IMR-90 (cell line): ENCODE results near the gene GGT6. TPM values are rescaled to one million over a fixed set of nuclear protein-coding genes. Genes with fewer than 3 reads are reported as not detected.

Experiments used
- ATAC-seq: fragments of 200-7000 bp; cut with Tn5 transposase; 2 replicates; pipeline ENCODE4 v1.9.1; 2020; ENCODE audit warnings: low read depth, mild to moderate bottlenecking, moderate library complexity
- BruUV-seq: library from RNA; stranded (reverse); fragments of 400-500 nt; replicated peaks from 2 replicates; lab custom pipeline; 2021; lab: Mats Ljungman, UMichigan
- CTCF ChIA-PET: fragments of 300-600 bp; formaldehyde crosslinking; extraction: SDS; loops from one replicate; lab custom pipeline; 2021; ENCODE audit warnings: antibody characterized with exemption; lab: Yijun Ruan, JAX
- POLR2A ChIA-PET: fragments of 300-600 bp; sonication (Branson Sonifier 250); formaldehyde crosslinking; loops from one replicate; lab custom pipeline; 2022; ENCODE audit warnings: antibody characterized with exemption; ENCODE audit not compliant: unreplicated experiment; lab: Charles Lee
- DNase-seq: peaks from one replicate; pipeline ENCODE4 v3.0.0; 2013
- H2AFZ ChIP-seq: replicated peaks from 2 replicates; pipeline ENCODE3; 2013; ENCODE audit warnings: low read length, mild to moderate bottlenecking; ENCODE audit not compliant: poor library complexity
- H2AK5ac ChIP-seq: 2 replicates; pipeline ENCODE4 v1.6.1; 2013; ENCODE audit warnings: low read depth, low read length, inconsistent platforms
- H2AK9ac ChIP-seq: replicated peaks from 2 replicates; pipeline ENCODE3; 2013; ENCODE audit warnings: mild to moderate bottlenecking, low read depth, low read length, moderate library complexity; ENCODE audit not compliant: poor library complexity
- H2BK120ac ChIP-seq: 2 replicates; pipeline ENCODE4 v1.6.1; 2013; ENCODE audit warnings: low read depth, low read length, inconsistent platforms
- H2BK15ac ChIP-seq: 3 replicates; pipeline ENCODE4 v1.6.1; 2013; ENCODE audit warnings: low read depth, low read length, inconsistent platforms
- H2BK20ac ChIP-seq: 2 replicates; pipeline ENCODE4 v1.6.1; 2013; ENCODE audit warnings: low read depth, mild to moderate bottlenecking, inconsistent platforms, low read length, moderate library complexity
- H2BK5ac ChIP-seq: 2 replicates; pipeline ENCODE4 v1.6.1; 2013; ENCODE audit warnings: mild to moderate bottlenecking, low read depth, low read length, inconsistent platforms; ENCODE audit not compliant: poor library complexity, severe bottlenecking
- H3K14ac ChIP-seq: replicated peaks from 2 replicates; pipeline ENCODE4 v1.6.1; 2013; ENCODE audit warnings: low read depth, low read length, inconsistent platforms
- H3K18ac ChIP-seq: 2 replicates; pipeline ENCODE4 v1.6.1; 2013; ENCODE audit warnings: low read depth, low read length, control low read depth
- H3K23ac ChIP-seq: 2 replicates; pipeline ENCODE4 v1.6.1; 2013; ENCODE audit warnings: low read depth, low read length, inconsistent platforms
- H3K27ac ChIP-seq: 2 replicates; pipeline ENCODE4 v1.5.1; 2013; ENCODE audit warnings: mild to moderate bottlenecking, control low read depth, low read length; ENCODE audit not compliant: insufficient read depth
- H3K27me3 ChIP-seq: 2 replicates; pipeline ENCODE4 v1.6.1; 2013; ENCODE audit warnings: low read length; ENCODE audit not compliant: control insufficient read depth, insufficient read depth
- H3K36me3 ChIP-seq: 2 replicates; pipeline ENCODE4 v1.6.1; 2013; ENCODE audit warnings: low read length, mixed read lengths; ENCODE audit not compliant: control insufficient read depth, insufficient read depth
- H3K4ac ChIP-seq: 2 replicates; pipeline ENCODE4 v1.6.1; 2013; ENCODE audit warnings: low read depth, low read length, inconsistent platforms
- H3K4me1 ChIP-seq: 2 replicates; pipeline ENCODE4 v1.6.1; 2013; ENCODE audit warnings: low read length, mixed read lengths; ENCODE audit not compliant: control insufficient read depth, insufficient read depth
- H3K4me2 ChIP-seq: 2 replicates; pipeline ENCODE4 v1.6.1; 2013; ENCODE audit warnings: low read depth, mild to moderate bottlenecking, control low read depth, low read length, moderate library complexity
- H3K4me3 ChIP-seq: 2 replicates; pipeline ENCODE4 v1.5.1; 2013; ENCODE audit warnings: low read depth, mild to moderate bottlenecking, control low read depth, low read length, moderate library complexity; ENCODE audit not compliant: insufficient read depth
- H3K56ac ChIP-seq: 2 replicates; pipeline ENCODE4 v1.6.1; 2013; ENCODE audit warnings: low read length, inconsistent platforms; ENCODE audit not compliant: insufficient read depth; ENCODE audit errors: extremely low read depth
- H3K79me1 ChIP-seq, 2 experiments: 2 replicates each; pipeline ENCODE4 v1.6.1; 2013; ENCODE audit warnings: low read length in 2 of 2, inconsistent platforms in 1 of 2, low read depth in 1 of 2
- H3K9ac ChIP-seq: 2 replicates; pipeline ENCODE4 v1.6.1; 2013; ENCODE audit warnings: low read depth, low read length, control low read depth
- H3K9me1 ChIP-seq: 2 replicates; pipeline ENCODE4 v1.6.1; 2013; ENCODE audit warnings: low read length, inconsistent platforms; ENCODE audit not compliant: insufficient read depth
- H3K9me3 ChIP-seq: 2 replicates; pipeline ENCODE4 v1.6.1; 2013; ENCODE audit warnings: low read length; ENCODE audit not compliant: control insufficient read depth, insufficient read depth
- H4K20me1 ChIP-seq: 2 replicates; pipeline ENCODE4 v1.6.1; 2013; ENCODE audit warnings: low read length, inconsistent platforms; ENCODE audit not compliant: insufficient read depth
- H4K5ac ChIP-seq: 2 replicates; pipeline ENCODE4 v1.6.1; 2013; ENCODE audit warnings: mild to moderate bottlenecking, low read depth, low read length, control low read depth
- H4K8ac ChIP-seq, 2 experiments: 2 replicates each; pipeline ENCODE4 v1.6.1; 2013; ENCODE audit warnings: low read depth in 2 of 2, low read length in 2 of 2, control low read depth in 1 of 2, inconsistent platforms in 1 of 2
- H4K91ac ChIP-seq: 2 replicates; pipeline ENCODE4 v1.6.1; 2013; ENCODE audit warnings: low read depth, low read length, inconsistent platforms; ENCODE audit not compliant: insufficient read depth
- BHLHE40 ChIP-seq: fragments of 150-350 bp; IDR thresholded peaks from 2 replicates; pipeline ENCODE4 v1.6.1; 2016; ENCODE audit warnings: mild to moderate bottlenecking, low read depth, low read length
- CEBPB ChIP-seq: IDR thresholded peaks from 2 replicates; pipeline ENCODE4 v1.6.1; 2012; ENCODE audit warnings: low read depth, low read length, improper control_type of control experiment
- CHD1 ChIP-seq: IDR thresholded peaks from 2 replicates; pipeline ENCODE4 v1.6.1; 2012; ENCODE audit warnings: low read depth, low read length, improper control_type of control experiment
- FOS ChIP-seq: fragments of 150-350 bp; IDR thresholded peaks from 2 replicates; pipeline ENCODE4 v1.6.1; 2016; ENCODE audit warnings: low read depth, low read length
- MAFK ChIP-seq: IDR thresholded peaks from 2 replicates; pipeline ENCODE4 v1.6.1; 2012; ENCODE audit warnings: low read depth, low read length, improper control_type of control experiment
- MAZ ChIP-seq: IDR thresholded peaks from 2 replicates; pipeline ENCODE4 v1.6.1; 2012; ENCODE audit warnings: low read depth, mild to moderate bottlenecking, low read length, improper control_type of control experiment, moderate library complexity, borderline replicate concordance
- MXI1 ChIP-seq: IDR thresholded peaks from 2 replicates; pipeline ENCODE4 v1.6.1; 2012; ENCODE audit warnings: low read depth, mild to moderate bottlenecking, low read length, moderate library complexity, borderline replicate concordance
- NFE2L2 ChIP-seq: fragments of 150-350 bp; IDR thresholded peaks from 2 replicates; pipeline ENCODE4 v1.6.1; 2016; ENCODE audit warnings: low read depth, mild to moderate bottlenecking, low read length
- POLR2A ChIP-seq: IDR thresholded peaks from 2 replicates; pipeline ENCODE4 v1.6.1; 2012; ENCODE audit warnings: mild to moderate bottlenecking, low read depth, low read length
- RAD21 ChIP-seq: IDR thresholded peaks from 2 replicates; pipeline ENCODE4 v1.6.1; 2012; ENCODE audit warnings: low read length, improper control_type of control experiment
- RCOR1 ChIP-seq: IDR thresholded peaks from 2 replicates; pipeline ENCODE4 v1.6.1; 2012; ENCODE audit warnings: mild to moderate bottlenecking, low read length, improper control_type of control experiment; ENCODE audit not compliant: insufficient replicate concordance
- RFX5 ChIP-seq: IDR thresholded peaks from 2 replicates; pipeline ENCODE4 v1.8.0; 2012; ENCODE audit warnings: low read depth, mild to moderate bottlenecking, low read length, moderate library complexity
- SMC3 ChIP-seq: fragments of 150-350 bp; IDR thresholded peaks from 2 replicates; pipeline ENCODE4 v1.6.1; 2016; ENCODE audit warnings: low read depth, mild to moderate bottlenecking, antibody characterized with exemption, low read length, moderate library complexity
- WGBS, 2 experiments: methylation state at CpG; one replicate each; pipeline versions ENCODE4 v1.1.5 to v1.1.7; 2013; ENCODE audit warnings: missing lambda C conversion rate in 2 of 2; ENCODE audit not compliant: insufficient read length in 1 of 2; ENCODE audit errors: extremely low coverage in 2 of 2; 5-methylcytosine and 5-hydroxymethylcytosine counted together
- dilution Hi-C: fragments of 300-500 bp; cut with HindIII; formaldehyde crosslinking; loops from one replicate; pipeline ENCODE4 v1.14.3; 2018; ENCODE audit warnings: low sequenced_read_pairs; ENCODE audit not compliant: unreplicated experiment
- in situ Hi-C: fragments of 300-500 bp; cut with MboI; formaldehyde crosslinking; loops from 3 replicates; pipeline ENCODE4 v1.14.3; 2019; ENCODE audit warnings: low sequenced_read_pairs, inconsistent platforms, mixed read lengths
- intact Hi-C: fragments of 100-400 bp; cut with micrococcal nuclease; formaldehyde crosslinking; loops from 2 replicates; pipeline ENCODE4 v1.10.0; 2022
- polyA plus RNA-seq, 3 experiments: library from polyadenylated mRNA; depleted of rRNA; stranded (reverse); fragments of >200 nt; gene quantifications; 2 replicates each; pipeline ENCODE4 v1.2.3, GENCODE V29; 2012; ENCODE audit warnings: low replicate concordance in 1 of 3
- total RNA-seq: library from RNA; depleted of rRNA; stranded (reverse); fragments of >200 nt; gene quantifications from 2 replicates; pipeline ENCODE4 v1.2.3, GENCODE V29; 2012
- TF ChIP-seq, protein P1 (sequence below): fragments of 150-350 bp; IDR thresholded peaks from 2 replicates; pipeline ENCODE4 v1.6.1; 2017; ENCODE audit warnings: mild to moderate bottlenecking, antibody characterized with exemption, low read length, low read depth
- TF ChIP-seq, protein P2 (sequence below): conservative IDR thresholded peaks from 2 replicates; pipeline ENCODE4 v1.5.1; 2012; ENCODE audit warnings: mild to moderate bottlenecking, low read depth, low read length, improper control_type of control experiment
- TF ChIP-seq, protein P3 (sequence below): fragments of 150-350 bp; IDR thresholded peaks from 2 replicates; pipeline ENCODE4 v1.6.1; 2016; ENCODE audit warnings: low read depth, mild to moderate bottlenecking, low read length, moderate library complexity, borderline replicate concordance

Gene GGT6
- total and polyA plus RNA-seq, 2 of the 4 experiments (the other 2 are of a cell fraction) = not detected

DNA sequence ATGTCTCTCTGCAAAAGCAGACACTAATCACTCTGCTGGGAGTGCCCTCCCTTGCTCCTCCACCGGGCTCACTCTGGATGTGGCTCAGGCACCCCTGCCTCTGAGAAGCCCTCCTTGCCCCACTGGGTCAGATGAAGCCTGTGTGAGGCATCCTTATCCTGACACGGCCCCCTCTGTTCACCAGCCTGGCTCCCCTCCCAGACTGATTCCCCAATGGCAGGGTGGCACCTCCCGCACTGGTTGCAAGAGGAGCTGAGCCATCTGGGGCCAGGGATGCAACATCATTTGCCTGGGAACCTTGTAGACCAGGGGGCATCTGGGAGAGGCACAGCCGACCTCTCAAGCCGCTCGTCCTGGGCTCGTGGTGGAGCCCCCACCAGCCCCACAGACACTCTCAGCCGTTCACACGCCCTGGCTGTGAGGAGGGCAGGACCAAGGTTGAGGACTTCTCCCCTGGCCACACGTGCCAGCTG lies 30.6 kb upstream of the GGT6 start:
- Histone ChIP-seq H3K9me1 (no peaks in the 10 kb centered on the region), H2BK15ac (no peak overlapping the region), H3K27ac (no peak overlapping the region), H2AK9ac (no peak overlapping the region), H3K4me1 (peaks cover 4% of the 10 kb centered on the region; the same call in 1 of the 2 replicates), H2BK120ac (no peak overlapping the region), H3K27me3 (peaks cover 46% of the 10 kb centered on the region), H3K4ac (no peak overlapping the region), H2BK20ac (no peak overlapping the region), H3K9me3 (no peaks in the 10 kb centered on the region), H3K14ac (no peak overlapping the region), H2BK5ac (no peak overlapping the region), H4K8ac (no peak overlapping the region), H3K79me1 (no peaks in the 10 kb centered on the region), H2AK5ac (no peak overlapping the region), H3K36me3 (no peaks in the 10 kb centered on the region), H3K18ac (no peak overlapping the region), H3K56ac (no peak overlapping the region), H4K91ac (no peak overlapping the region), H4K20me1 (no peaks in the 10 kb centered on the region), H3K9ac (no peak overlapping the region), H2AFZ (no peak overlapping the region), H4K5ac (no peak overlapping the region), H3K4me3 (no peak overlapping the region), H3K4me2 (no peak overlapping the region), H3K23ac (no peak overlapping the region)
- ChIA-PET POLR2A (no interaction called here), CTCF (no interaction called here)
- in situ Hi-C loops (no loop called here), dilution Hi-C loops (no loop called here), intact Hi-C loops (no loop called here)
- no peak for TF ChIP-seq MXI1
- TF ChIP-seq RFX5 = no peak
- TF ChIP-seq CEBPB = no peak
- TF ChIP-seq SMC3 = no peak
- TF ChIP-seq FOS = no peak
- TF ChIP-seq, protein P1, sequence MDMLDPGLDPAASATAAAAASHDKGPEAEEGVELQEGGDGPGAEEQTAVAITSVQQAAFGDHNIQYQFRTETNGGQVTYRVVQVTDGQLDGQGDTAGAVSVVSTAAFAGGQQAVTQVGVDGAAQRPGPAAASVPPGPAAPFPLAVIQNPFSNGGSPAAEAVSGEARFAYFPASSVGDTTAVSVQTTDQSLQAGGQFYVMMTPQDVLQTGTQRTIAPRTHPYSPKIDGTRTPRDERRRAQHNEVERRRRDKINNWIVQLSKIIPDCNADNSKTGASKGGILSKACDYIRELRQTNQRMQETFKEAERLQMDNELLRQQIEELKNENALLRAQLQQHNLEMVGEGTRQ = no peak
- TF ChIP-seq MAZ = no peak
- no peak for TF ChIP-seq POLR2A
- TF ChIP-seq BHLHE40 = no peak
- TF ChIP-seq, protein P2, sequence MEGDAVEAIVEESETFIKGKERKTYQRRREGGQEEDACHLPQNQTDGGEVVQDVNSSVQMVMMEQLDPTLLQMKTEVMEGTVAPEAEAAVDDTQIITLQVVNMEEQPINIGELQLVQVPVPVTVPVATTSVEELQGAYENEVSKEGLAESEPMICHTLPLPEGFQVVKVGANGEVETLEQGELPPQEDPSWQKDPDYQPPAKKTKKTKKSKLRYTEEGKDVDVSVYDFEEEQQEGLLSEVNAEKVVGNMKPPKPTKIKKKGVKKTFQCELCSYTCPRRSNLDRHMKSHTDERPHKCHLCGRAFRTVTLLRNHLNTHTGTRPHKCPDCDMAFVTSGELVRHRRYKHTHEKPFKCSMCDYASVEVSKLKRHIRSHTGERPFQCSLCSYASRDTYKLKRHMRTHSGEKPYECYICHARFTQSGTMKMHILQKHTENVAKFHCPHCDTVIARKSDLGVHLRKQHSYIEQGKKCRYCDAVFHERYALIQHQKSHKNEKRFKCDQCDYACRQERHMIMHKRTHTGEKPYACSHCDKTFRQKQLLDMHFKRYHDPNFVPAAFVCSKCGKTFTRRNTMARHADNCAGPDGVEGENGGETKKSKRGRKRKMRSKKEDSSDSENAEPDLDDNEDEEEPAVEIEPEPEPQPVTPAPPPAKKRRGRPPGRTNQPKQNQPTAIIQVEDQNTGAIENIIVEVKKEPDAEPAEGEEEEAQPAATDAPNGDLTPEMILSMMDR = no peak
- TF ChIP-seq, protein P3, sequence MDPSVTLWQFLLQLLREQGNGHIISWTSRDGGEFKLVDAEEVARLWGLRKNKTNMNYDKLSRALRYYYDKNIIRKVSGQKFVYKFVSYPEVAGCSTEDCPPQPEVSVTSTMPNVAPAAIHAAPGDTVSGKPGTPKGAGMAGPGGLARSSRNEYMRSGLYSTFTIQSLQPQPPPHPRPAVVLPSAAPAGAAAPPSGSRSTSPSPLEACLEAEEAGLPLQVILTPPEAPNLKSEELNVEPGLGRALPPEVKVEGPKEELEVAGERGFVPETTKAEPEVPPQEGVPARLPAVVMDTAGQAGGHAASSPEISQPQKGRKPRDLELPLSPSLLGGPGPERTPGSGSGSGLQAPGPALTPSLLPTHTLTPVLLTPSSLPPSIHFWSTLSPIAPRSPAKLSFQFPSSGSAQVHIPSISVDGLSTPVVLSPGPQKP = no peak
- no peak for TF ChIP-seq CHD1
- TF ChIP-seq RCOR1 = no peak
- no peak for TF ChIP-seq RAD21
- TF ChIP-seq NFE2L2 = no peak
- TF ChIP-seq MAFK = no peak
- no TSS peak for BruUV-seq
- no peak for DNase-seq
- ATAC-seq = no peak
- WGBS, 2 experiments = no CpG with 5 or more reads among the region's 10 CpGs
